K562 (cell line): ENCODE results near the gene TMEM205. TPM values are rescaled to one million over a fixed set of nuclear protein-coding genes. Genes with fewer than 3 reads are reported as not detected.

ENCODE experiments used
- ATF2 ChIP-seq: sonication (generic); formaldehyde crosslinking; IDR thresholded peaks from 2 replicates; pipeline ENCODE4 v1.8.1; 2022; ENCODE audit warnings: missing genetic modification reagents
- CBX5 ChIP-seq: IDR thresholded peaks from 2 replicates; pipeline ENCODE4 v1.6.1; 2014; ENCODE audit warnings: low read depth, borderline replicate concordance
- CC2D1A ChIP-seq: fragments of 450-650 bp; IDR thresholded peaks from 2 replicates; pipeline ENCODE4 v1.6.1; 2017; ENCODE audit warnings: mild to moderate bottlenecking
- DIDO1 ChIP-seq: fragments of 450-650 bp; IDR thresholded peaks from 2 replicates; pipeline ENCODE4 v1.6.1; 2016; ENCODE audit warnings: low read depth, missing biosample characterization, missing genetic modification characterization
- E2F5 ChIP-seq: sonication (generic); formaldehyde crosslinking; IDR thresholded peaks from 2 replicates; pipeline ENCODE4 v1.8.0; 2022; ENCODE audit warnings: mild to moderate bottlenecking, missing genetic modification reagents
- EHMT2 ChIP-seq: fragments of 450-650 bp; IDR thresholded peaks from 2 replicates; pipeline ENCODE4 v1.6.1; 2018; ENCODE audit warnings: antibody characterized with exemption
- POLR2B ChIP-seq: fragments of 450-650 bp; IDR thresholded peaks from 2 replicates; pipeline ENCODE4 v1.6.1; 2018; ENCODE audit warnings: low read depth; ENCODE audit not compliant: partially characterized antibody
- REST ChIP-seq, 2 experiments: fragments of 450-650 bp; formaldehyde crosslinking in 1 of 2; IDR thresholded peaks; 2 replicates each; pipeline versions ENCODE4 v1.4.0 to v1.6.1; 2014 to 2020; ENCODE audit warnings: mild to moderate bottlenecking in 2 of 2, borderline replicate concordance in 1 of 2, low read depth in 1 of 2
- VEZF1 ChIP-seq: fragments of 200-800 bp; sonication (Bioruptor generic); IDR thresholded peaks from 2 replicates; pipeline ENCODE4 v1.6.1; 2017; ENCODE audit warnings: missing genetic modification characterization, missing compliant biosample characterization
- ZNF436 ChIP-seq: fragments of 250-450, 450-650 bp; sonication (Bioruptor Pico); formaldehyde crosslinking; IDR thresholded peaks from 2 replicates; pipeline ENCODE4 v1.7.0; 2020; ENCODE audit warnings: mild to moderate bottlenecking
- polyA plus RNA-seq, 8 experiments: library from polyadenylated mRNA; depleted of rRNA in 4 of 8; stranded (reverse) in 5 of 8; unstranded in 3 of 8; fragments of >200 nt; fragmentation: Nextera tagmentation in 2 of 8; fragmentation: Illumina TruSeq in 1 of 8; extraction: Ambion mirVana in 2 of 8; extraction: Trizol in 1 of 8; gene quantifications; 2 replicates each; pipeline versions ENCODE4 v1.2.1 to v1.2.3, GENCODE V29; 2011 to 2014; ENCODE audit warnings: inconsistent platforms in 1 of 8, missing spikeins in 1 of 8
- total RNA-seq, 7 experiments: library from RNA; depleted of rRNA in 6 of 7; stranded (reverse); fragments of >200 nt in 6 of 7; fragmentation: Illumina TruSeq in 2 of 7; extraction: Trizol in 2 of 7; gene quantifications; 2 replicates each; pipeline versions ENCODE4 v1.2.1 to v1.2.3, GENCODE V29; 2011 to 2021; ENCODE audit warnings: low replicate concordance in 1 of 7

Gene TMEM205
- total and polyA plus RNA-seq, 9 of the 15 experiments (the other 6 are each of a cell fraction or from before 2014, with no cell fraction given): 21.3 to 81.5 (median 44.1) TPM

GRCh38 chr19:11339254-11340098 lies 6.6 kb downstream of the TMEM205 start, which contains the start of gene RAB3D (continued):
- peak; percentile 75 for TF ChIP-seq VEZF1 (CRISPR knock-in tag)
- no peak for TF ChIP-seq POLR2B
- no peak for TF ChIP-seq EHMT2
- no peak for TF ChIP-seq CBX5
- TF ChIP-seq CC2D1A: no peak
- no peak for TF ChIP-seq ATF2 (CRISPR knock-in tag)
- peak; percentile 6; the same call in 1 of the 2 replicates for TF ChIP-seq REST (IDR thresholded peaks at IDR 0.05; ENCODE audit: borderline replicate concordance)
- no peak for TF ChIP-seq REST (CRISPR knock-in tag; IDR thresholded peaks at IDR 0.05; ENCODE audit: low read depth)
- TF ChIP-seq ZNF436 (CRISPR knock-in tag): no peak
- TF ChIP-seq DIDO1: no peak
- no peak for TF ChIP-seq E2F5 (CRISPR knock-in tag)
